HepG2 (cell line): ENCODE results near the gene ABCA4. TPM values are rescaled to one million over a fixed set of nuclear protein-coding genes. Genes with fewer than 3 reads are reported as not detected.

Experiments
- ATAC-seq: fragments of 200-7000 bp; cut with Tn5 transposase; 3 replicates; pipeline ENCODE4 v1.9.1; 2020; ENCODE audit warnings: mild to moderate bottlenecking, moderate library complexity
- BruUV-seq: library from RNA; stranded (reverse); fragments of 400-500 nt; replicated peaks from 2 replicates; lab custom pipeline; 2021; lab: Mats Ljungman, UMichigan
- CTCF ChIA-PET: fragments of 300-600 bp; formaldehyde crosslinking; extraction: SDS; loops from one replicate; lab custom pipeline; 2021; ENCODE audit warnings: low total read pairs, inconsistent platforms, low intra/inter-chr PET ratio; lab: Yijun Ruan, JAX
- POLR2A ChIA-PET: fragments of 350-600 bp; sonication (Branson Sonifier 250); formaldehyde crosslinking; loops from one replicate; lab custom pipeline; 2020; ENCODE audit warnings: antibody characterized with exemption, inconsistent platforms; lab: Yijun Ruan, JAX
- DNase-seq: peaks from one replicate; pipeline ENCODE4 v3.0.0-alpha.2; 2015; ENCODE audit warnings: low spot score
- FAIRE-seq: peaks from 3 replicates; lab custom pipeline; 2011; peaks lifted over from hg19 to GRCh38; lab: Jason Lieb, UNC
- H2AFZ ChIP-seq: one replicate; pipeline ENCODE4 v1.6.1; 2011; ENCODE audit warnings: low read length, inconsistent platforms
- H3K27ac ChIP-seq: fragments of 300-600 bp; 3 replicates; pipeline ENCODE4 v1.8.0; 2011; ENCODE audit warnings: mixed run types, mild to moderate bottlenecking, mixed read lengths, low read length, inconsistent platforms; ENCODE audit not compliant: insufficient read depth; ENCODE audit errors: extremely low read length
- H3K27me3 ChIP-seq, 2 experiments: fragments of 200-600 bp in 1 of 2; 2 replicates in 1 of 2; 3 replicates in 1 of 2; pipeline versions ENCODE4 v1.6.0 to v1.8.0; 2011; ENCODE audit warnings: low read length in 2 of 2, mild to moderate bottlenecking in 2 of 2, moderate library complexity in 2 of 2, inconsistent platforms in 1 of 2; ENCODE audit not compliant: insufficient read depth in 2 of 2, control insufficient read depth in 1 of 2
- H3K36me3 ChIP-seq, 2 experiments: fragments of 200-600 bp in 1 of 2; replicated peaks in 1 of 2; 2 replicates in 1 of 2; 3 replicates in 1 of 2; pipeline versions ENCODE4 v1.5.1 to v1.8.0; 2011; ENCODE audit warnings: low read length in 2 of 2, inconsistent platforms in 1 of 2; ENCODE audit not compliant: insufficient read depth in 2 of 2, control insufficient read depth in 1 of 2
- H3K4me1 ChIP-seq: 2 replicates; pipeline ENCODE4 v1.5.1; 2012; ENCODE audit warnings: low read length, inconsistent platforms; ENCODE audit not compliant: insufficient read depth
- H3K4me2 ChIP-seq: 2 replicates; pipeline ENCODE4 v1.6.0; 2011; ENCODE audit warnings: low read depth, low read length, inconsistent platforms
- H3K4me3 ChIP-seq, 3 experiments: fragments of 200-600 bp in 1 of 3; sonication (generic), shearing (Covaris generic) in 1 of 3; replicated peaks in 1 of 3; 2 replicates each; pipeline ENCODE4 v1.5.1; 2011 to 2016; ENCODE audit warnings: low read length in 3 of 3, inconsistent platforms in 2 of 3, low read depth in 2 of 3, mild to moderate bottlenecking in 2 of 3, control low read depth in 1 of 3, mixed read lengths in 1 of 3; ENCODE audit not compliant: insufficient read depth in 1 of 3
- H3K79me2 ChIP-seq: one replicate; pipeline ENCODE4 v1.6.1; 2011; ENCODE audit warnings: low read length, inconsistent platforms; ENCODE audit not compliant: insufficient read depth
- H3K9ac ChIP-seq: 2 replicates; pipeline ENCODE4 v1.6.0; 2011; ENCODE audit warnings: mild to moderate bottlenecking, low read depth, low read length, inconsistent platforms; ENCODE audit not compliant: insufficient read depth
- H3K9me3 ChIP-seq: 2 replicates; pipeline ENCODE4 v1.5.1; 2012; ENCODE audit warnings: mild to moderate bottlenecking, low read length
- H4K20me1 ChIP-seq: 2 replicates; pipeline ENCODE4 v1.6.0; 2011; ENCODE audit warnings: inconsistent platforms, mild to moderate bottlenecking, low read length, moderate library complexity; ENCODE audit not compliant: insufficient read depth
- RBAK ChIP-seq: sonication (generic); formaldehyde crosslinking; IDR thresholded peaks from 2 replicates; pipeline ENCODE4 v1.5.1; 2020; ENCODE audit warnings: mild to moderate bottlenecking, missing genetic modification reagents
- WGBS: methylation state at CpG from one replicate; pipeline ENCODE4 v1.1.6; 2017; ENCODE audit warnings: low lambda C conversion rate; 5-methylcytosine and 5-hydroxymethylcytosine counted together
- in situ Hi-C: cut with HindIII; loops from 2 replicates; pipeline ENCODE4 v1.10.0; 2017; ENCODE audit warnings: low pct_unique_long_range_greater_than_20kb; ENCODE audit not compliant: extremely low pct_ligation_motif_present
- intact Hi-C: fragments of 100-400 bp; cut with micrococcal nuclease; formaldehyde crosslinking; loops from one replicate; pipeline ENCODE4 v1.10.0; 2022; ENCODE audit not compliant: unreplicated experiment
- polyA plus RNA-seq, 8 experiments: library from polyadenylated mRNA; depleted of rRNA in 3 of 8; stranded (reverse) in 7 of 8; unstranded in 1 of 8; fragments of >200 nt; fragmentation: Illumina TruSeq in 4 of 8; extraction: Trizol in 4 of 8; gene quantifications; 2 replicates each; pipeline versions ENCODE4 v1.2.1 to v1.2.3, GENCODE V29; 2011 to 2016; ENCODE audit warnings: low read depth in 4 of 8, missing spikeins in 1 of 8, mixed read lengths in 1 of 8; ENCODE audit not compliant: insufficient read depth in 1 of 8
- total RNA-seq, 5 experiments: library from RNA; depleted of rRNA; stranded (reverse); fragments of >200 nt; fragmentation: Illumina TruSeq; extraction: Trizol; gene quantifications; 2 replicates each; pipeline ENCODE4 v1.2.3, GENCODE V29; 2016; ENCODE audit warnings: low read depth in 1 of 5
- TF ChIP-seq, protein P1 (sequence below): IDR thresholded peaks from 2 replicates; pipeline ENCODE4 v1.6.1; 2016

Gene ABCA4
- total and polyA plus RNA-seq, 2 of the 13 experiments (the other 11 are each of a cell fraction or from before 2014, with no cell fraction given), result 0.24 to 0.67 TPM

DNA sequence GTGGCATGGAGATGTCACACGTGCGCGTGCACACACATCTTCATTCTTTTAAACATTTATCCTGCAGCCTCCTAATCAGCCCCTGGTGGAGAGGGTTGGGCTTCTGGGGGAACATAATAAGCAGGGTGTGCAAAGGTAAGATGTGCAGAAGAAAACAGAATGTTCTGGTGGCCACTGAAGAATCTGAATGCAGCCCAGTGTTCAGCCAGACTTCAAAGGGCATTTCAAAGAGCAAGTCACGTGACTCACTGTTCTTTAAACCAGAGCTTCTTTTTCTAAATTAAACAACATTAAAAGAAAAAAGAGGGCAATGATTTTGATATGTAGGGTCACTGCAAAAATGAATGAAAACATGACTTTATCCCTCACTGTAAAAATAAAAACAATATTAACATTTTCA lies 89.8 kb downstream of the ABCA4 start (continued):
- TF ChIP-seq, protein P1, sequence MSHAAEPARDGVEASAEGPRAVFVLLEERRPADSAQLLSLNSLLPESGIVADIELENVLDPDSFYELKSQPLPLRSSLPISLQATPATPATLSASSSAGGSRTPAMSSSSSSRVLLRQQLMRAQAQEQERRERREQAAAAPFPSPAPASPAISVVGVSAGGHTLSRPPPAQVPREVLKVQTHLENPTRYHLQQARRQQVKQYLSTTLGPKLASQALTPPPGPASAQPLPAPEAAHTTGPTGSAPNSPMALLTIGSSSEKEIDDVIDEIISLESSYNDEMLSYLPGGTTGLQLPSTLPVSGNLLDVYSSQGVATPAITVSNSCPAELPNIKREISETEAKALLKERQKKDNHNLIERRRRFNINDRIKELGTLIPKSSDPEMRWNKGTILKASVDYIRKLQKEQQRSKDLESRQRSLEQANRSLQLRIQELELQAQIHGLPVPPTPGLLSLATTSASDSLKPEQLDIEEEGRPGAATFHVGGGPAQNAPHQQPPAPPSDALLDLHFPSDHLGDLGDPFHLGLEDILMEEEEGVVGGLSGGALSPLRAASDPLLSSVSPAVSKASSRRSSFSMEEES (CRISPR knock-in tag), result 0 out of 2 replicates have a peak, but pooled peaks have one; percentile 32
- TF ChIP-seq, all 625 proteins: peak for 11

DNA sequence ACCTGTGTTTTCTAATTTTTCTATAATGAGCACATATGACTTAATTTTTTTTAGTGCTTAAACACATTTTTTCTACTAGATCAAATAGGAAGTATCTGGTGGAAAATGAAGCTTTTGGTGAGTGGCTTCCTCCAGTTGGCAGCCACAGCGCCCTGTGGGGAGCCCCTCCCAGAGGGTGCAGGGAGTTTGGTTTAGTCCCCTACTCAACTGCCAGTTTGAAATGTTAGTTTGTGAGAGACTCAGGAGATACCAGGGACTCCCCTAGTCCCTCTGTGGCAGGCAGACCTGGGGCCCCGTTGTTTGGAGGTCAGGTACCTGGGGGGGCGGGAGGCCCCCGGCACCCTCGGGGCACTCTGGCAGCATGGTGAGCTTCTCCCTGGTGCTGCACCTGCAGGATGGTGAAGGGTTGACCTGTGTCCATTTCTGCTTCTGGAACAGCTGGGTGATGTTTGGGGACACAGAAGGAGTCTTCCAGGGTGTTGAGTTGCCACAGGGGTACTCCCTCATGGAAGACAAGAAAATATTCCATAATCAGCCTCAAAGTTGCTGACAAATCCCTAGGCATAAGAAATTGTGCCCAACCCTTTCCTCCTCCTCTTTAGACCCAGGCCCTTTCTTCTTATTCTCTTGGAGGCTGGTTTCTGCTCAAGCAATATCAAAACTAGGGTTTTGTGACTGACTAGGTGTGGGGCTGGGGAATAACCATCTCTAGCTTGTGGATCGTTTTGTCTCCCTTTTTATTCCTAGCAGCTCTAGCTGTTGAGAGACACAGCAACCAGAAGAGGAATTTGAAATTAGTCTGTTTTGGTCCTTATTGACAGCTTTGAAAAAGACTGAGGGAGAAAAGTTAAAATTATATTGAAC lies 91.6 kb downstream of the ABCA4 start:
- POLR2A ChIA-PET, result no interaction called here

More for the DNA sequence above, 91.6 kb downstream of the ABCA4 start:
- Histone ChIP-seq H4K20me1 (no peaks in the 10 kb centered on the region), H3K79me2 (no peaks in the 10 kb centered on the region), H3K36me3 (no peaks in the 10 kb centered on the region), H3K9ac (no peak overlapping the region), H3K9me3 (no peaks in the 10 kb centered on the region), H3K27me3 (no peaks in the 10 kb centered on the region), H3K27ac (no peak overlapping the region), H3K4me1 (peaks cover 91% of the 10 kb centered on the region), H3K4me2 (no peak overlapping the region), H3K4me3 (no peak overlapping the region), H2AFZ (no peak overlapping the region)
- intact Hi-C loops (loop anchor here (5.0 kb wide), 2 partner anchors 213 to 433 kb away; no protein-coding TSS in a partner anchor), in situ Hi-C loops (loop anchor here (10.0 kb wide), 1 partner anchor 435 kb away; no protein-coding TSS in a partner anchor)
- no peak for FAIRE-seq
- no TSS peak for BruUV-seq
- no peak for DNase-seq
- no peak for ATAC-seq
- WGBS, result 83% methylated on average over 2 of the region's 6 CpGs
- CTCF ChIA-PET, result no interaction called here
- no peak for TF ChIP-seq RBAK (CRISPR knock-in tag)
